Liver (tissue), 9 donors: ENCODE results near the gene OR2C3. TPM values are rescaled to one million over a fixed set of nuclear protein-coding genes. Genes with fewer than 3 reads are reported as not detected.

Source experiments
- DNase-seq: peaks from one replicate; pipeline ENCODE4 v3.0.0-alpha.2; 2017; ENCODE audit warnings: low spot score
- H3K27ac ChIP-seq, 2 donors: one replicate each; pipeline ENCODE4 v1.7.0; 2013; ENCODE audit warnings: inconsistent platforms in 2 of 2, low read length in 2 of 2, control low read depth in 1 of 2, low read depth in 1 of 2, mild to moderate bottlenecking in 1 of 2
- H3K27me3 ChIP-seq, 4 donors: one replicate each; pipeline versions ENCODE4 v1.6.1 to v1.7.0; 2013; ENCODE audit warnings: low read length in 3 of 4, inconsistent platforms in 1 of 4, mild to moderate bottlenecking in 1 of 4, moderate library complexity in 1 of 4; ENCODE audit not compliant: control insufficient read depth in 4 of 4, insufficient read depth in 4 of 4
- H3K36me3 ChIP-seq, 4 donors: one replicate each; pipeline versions ENCODE4 v1.6.1 to v1.7.0; 2013; ENCODE audit warnings: low read length in 3 of 4, mild to moderate bottlenecking in 3 of 4, low read depth in 1 of 4, moderate library complexity in 1 of 4; ENCODE audit not compliant: control insufficient read depth in 4 of 4, insufficient read depth in 3 of 4
- H3K4me1 ChIP-seq, 4 donors: one replicate each; pipeline versions ENCODE4 v1.6.1 to v1.7.0; 2013; ENCODE audit warnings: low read length in 3 of 4, mild to moderate bottlenecking in 3 of 4, moderate library complexity in 1 of 4; ENCODE audit not compliant: control insufficient read depth in 4 of 4, insufficient read depth in 4 of 4
- H3K4me3 ChIP-seq, 3 donors: one replicate each; pipeline versions ENCODE4 v1.6.1 to v1.7.0; 2013; ENCODE audit warnings: low read length in 3 of 3, control low read depth in 1 of 3, low read depth in 1 of 3, mild to moderate bottlenecking in 1 of 3
- H3K9ac ChIP-seq, 2 donors: one replicate each; pipeline ENCODE4 v1.7.0; 2013; ENCODE audit warnings: low read length in 2 of 2, mild to moderate bottlenecking in 2 of 2, moderate library complexity in 2 of 2, control low read depth in 1 of 2, low read depth in 1 of 2
- H3K9me3 ChIP-seq, 4 donors: one replicate each; pipeline versions ENCODE4 v1.6.1 to v1.7.0; 2013; ENCODE audit warnings: low read length in 3 of 4; ENCODE audit not compliant: control insufficient read depth in 4 of 4
- CTCF ChIP-seq: fragments of 150-350 bp; IDR thresholded peaks from 2 replicates; pipeline ENCODE4 v1.5.1; 2017; ENCODE audit warnings: improper control_type of control experiment, low read depth, low read length; ENCODE audit not compliant: missing input control
- EGR1 ChIP-seq, 2 donors: IDR thresholded peaks; 2 replicates each; pipeline ENCODE4 v1.6.1; 2016 to 2018; ENCODE audit warnings: antibody characterized with exemption in 2 of 2, low read depth in 2 of 2
- FOXA1 ChIP-seq: IDR thresholded peaks from 2 replicates; pipeline ENCODE4 v1.6.1; 2016; ENCODE audit warnings: antibody characterized with exemption
- FOXA2 ChIP-seq: IDR thresholded peaks from 2 replicates; pipeline ENCODE4 v1.6.1; 2016; ENCODE audit warnings: antibody characterized with exemption
- GABPA ChIP-seq, 2 donors: IDR thresholded peaks in 1 of 2; conservative IDR thresholded peaks in 1 of 2; 2 replicates each; pipeline ENCODE4 v1.6.1; 2016; ENCODE audit warnings: antibody characterized with exemption in 2 of 2, mild to moderate bottlenecking in 1 of 2, moderate library complexity in 1 of 2
- HNF4A ChIP-seq, 2 donors: conservative IDR thresholded peaks; 2 replicates each; pipeline ENCODE4 v1.6.1; 2016; ENCODE audit warnings: antibody characterized with exemption in 2 of 2, mild to moderate bottlenecking in 2 of 2
- HNF4G ChIP-seq: IDR thresholded peaks from 2 replicates; pipeline ENCODE4 v1.6.1; 2016; ENCODE audit warnings: antibody characterized with exemption
- JUND ChIP-seq, 2 donors: IDR thresholded peaks; 2 replicates each; pipeline ENCODE4 v1.6.1; 2016; ENCODE audit warnings: antibody characterized with exemption in 2 of 2
- MAX ChIP-seq: IDR thresholded peaks from 2 replicates; pipeline ENCODE4 v1.6.1; 2016; ENCODE audit warnings: antibody characterized with exemption
- RXRA ChIP-seq, 2 donors: IDR thresholded peaks; 2 replicates each; pipeline ENCODE4 v1.6.1; 2017 to 2018; ENCODE audit warnings: antibody characterized with exemption in 2 of 2, mild to moderate bottlenecking in 1 of 2
- SP1 ChIP-seq: IDR thresholded peaks from 2 replicates; pipeline ENCODE4 v1.6.1; 2018; ENCODE audit warnings: antibody characterized with exemption, mild to moderate bottlenecking
- TAF1 ChIP-seq: conservative IDR thresholded peaks from 2 replicates; pipeline ENCODE4 v1.6.1; 2016; ENCODE audit warnings: antibody characterized with exemption, mild to moderate bottlenecking
- YY1 ChIP-seq: IDR thresholded peaks from 2 replicates; pipeline ENCODE4 v1.6.1; 2016; ENCODE audit warnings: antibody characterized with exemption, mild to moderate bottlenecking
- ZBTB33 ChIP-seq: IDR thresholded peaks from 2 replicates; pipeline ENCODE4 v1.6.1; 2016; ENCODE audit warnings: antibody characterized with exemption
- WGBS: extraction: QIAGEN DNeasy Blood & Tissue Kit; methylation state at CpG from one replicate; pipeline ENCODE4 v1.1.7; 2013; 5-methylcytosine and 5-hydroxymethylcytosine counted together
- polyA plus RNA-seq, 2 donors: library from polyadenylated mRNA; stranded (reverse) in 1 of 2; unstranded in 1 of 2; fragments of 200-250 nt in 1 of 2; fragments of >200 nt in 1 of 2; fragmentation: Nextera tagmentation in 1 of 2; extraction: Ambion mirVana in 1 of 2; gene quantifications; one replicate each; pipeline versions ENCODE4 v1.2.1 to v1.2.3, GENCODE V29; 2013 to 2015
- total RNA-seq, 2 donors: library from RNA; depleted of rRNA; stranded (reverse); fragments of >200 nt; gene quantifications; one replicate each; pipeline ENCODE4 v1.2.3, GENCODE V29; 2014
- TF ChIP-seq, protein P1 (sequence below): IDR thresholded peaks from 2 replicates; pipeline ENCODE4 v1.6.1; 2016; ENCODE audit warnings: antibody characterized with exemption, mild to moderate bottlenecking
- TF ChIP-seq, protein P2 (sequence below): IDR thresholded peaks from 2 replicates; pipeline ENCODE4 v1.6.1; 2016; ENCODE audit warnings: antibody characterized with exemption
- donor health status: healthy.
- donor health status: healthy.
- donor health status: healthy.
- donor health status: healthy.
- donor health status: healthy.

Gene OR2C3
- total and polyA plus RNA-seq, 4 donors = 0.05 TPM; not detected in 3

DNA sequence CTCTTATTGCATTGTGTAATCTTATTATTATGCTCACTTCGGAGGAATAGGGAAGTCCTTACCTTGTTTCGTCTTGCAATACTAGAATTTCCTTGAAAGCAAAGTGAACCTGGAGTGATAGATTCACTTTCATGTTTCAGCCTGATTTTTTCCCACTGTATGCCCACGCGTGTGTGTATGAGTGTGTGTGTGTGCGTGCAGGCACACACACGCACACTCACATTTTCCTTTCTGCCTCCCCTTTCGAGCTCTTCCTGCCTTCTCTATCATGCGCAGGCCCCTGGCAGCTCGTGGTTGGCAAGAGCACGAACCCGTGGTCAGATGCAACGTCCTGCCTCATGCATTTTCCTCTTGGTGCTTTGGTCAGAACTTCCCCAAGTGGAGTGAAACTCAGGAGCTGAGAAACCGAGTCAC is 12.5 kb upstream of the OR2C3 start, which contains the start of gene GCSAML:
TSS of gene GCSAML (plus strand) at position 366 of the 414 bp plus-strand sequence. CDS start 58 bp downstream, outside the sequence.
- WGBS = 72% methylated on average over 13 of the region's 13 CpGs
- no peaks in the 10 kb centered on the region for H3K36me3 ChIP-seq
- no peaks in the 10 kb centered on the region for H3K4me1 ChIP-seq
- H3K27me3 ChIP-seq = peaks cover 0 to 4% (median 1%) of the 10 kb centered on the region in 4 donors
- H3K9ac ChIP-seq = no peak within 1 kb of the TSS
- no peak for DNase-seq
- H3K4me3 ChIP-seq = no peak within 1 kb of the TSS
- H3K9me3 ChIP-seq = no peaks in the 10 kb centered on the region
- no peak for TF ChIP-seq RXRA (IDR thresholded peaks at IDR 0.05)
- TF ChIP-seq FOXA1 = no peak
- TF ChIP-seq JUND (IDR thresholded peaks at IDR 0.05) = no peak
- TF ChIP-seq FOXA2 = no peak
- no peak for TF ChIP-seq HNF4G
- TF ChIP-seq, protein P1, sequence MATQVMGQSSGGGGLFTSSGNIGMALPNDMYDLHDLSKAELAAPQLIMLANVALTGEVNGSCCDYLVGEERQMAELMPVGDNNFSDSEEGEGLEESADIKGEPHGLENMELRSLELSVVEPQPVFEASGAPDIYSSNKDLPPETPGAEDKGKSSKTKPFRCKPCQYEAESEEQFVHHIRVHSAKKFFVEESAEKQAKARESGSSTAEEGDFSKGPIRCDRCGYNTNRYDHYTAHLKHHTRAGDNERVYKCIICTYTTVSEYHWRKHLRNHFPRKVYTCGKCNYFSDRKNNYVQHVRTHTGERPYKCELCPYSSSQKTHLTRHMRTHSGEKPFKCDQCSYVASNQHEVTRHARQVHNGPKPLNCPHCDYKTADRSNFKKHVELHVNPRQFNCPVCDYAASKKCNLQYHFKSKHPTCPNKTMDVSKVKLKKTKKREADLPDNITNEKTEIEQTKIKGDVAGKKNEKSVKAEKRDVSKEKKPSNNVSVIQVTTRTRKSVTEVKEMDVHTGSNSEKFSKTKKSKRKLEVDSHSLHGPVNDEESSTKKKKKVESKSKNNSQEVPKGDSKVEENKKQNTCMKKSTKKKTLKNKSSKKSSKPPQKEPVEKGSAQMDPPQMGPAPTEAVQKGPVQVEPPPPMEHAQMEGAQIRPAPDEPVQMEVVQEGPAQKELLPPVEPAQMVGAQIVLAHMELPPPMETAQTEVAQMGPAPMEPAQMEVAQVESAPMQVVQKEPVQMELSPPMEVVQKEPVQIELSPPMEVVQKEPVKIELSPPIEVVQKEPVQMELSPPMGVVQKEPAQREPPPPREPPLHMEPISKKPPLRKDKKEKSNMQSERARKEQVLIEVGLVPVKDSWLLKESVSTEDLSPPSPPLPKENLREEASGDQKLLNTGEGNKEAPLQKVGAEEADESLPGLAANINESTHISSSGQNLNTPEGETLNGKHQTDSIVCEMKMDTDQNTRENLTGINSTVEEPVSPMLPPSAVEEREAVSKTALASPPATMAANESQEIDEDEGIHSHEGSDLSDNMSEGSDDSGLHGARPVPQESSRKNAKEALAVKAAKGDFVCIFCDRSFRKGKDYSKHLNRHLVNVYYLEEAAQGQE = no peak
- TF ChIP-seq ZBTB33 = no peak
- no peak for TF ChIP-seq SP1
- no peak for TF ChIP-seq CTCF
- TF ChIP-seq, protein P2, sequence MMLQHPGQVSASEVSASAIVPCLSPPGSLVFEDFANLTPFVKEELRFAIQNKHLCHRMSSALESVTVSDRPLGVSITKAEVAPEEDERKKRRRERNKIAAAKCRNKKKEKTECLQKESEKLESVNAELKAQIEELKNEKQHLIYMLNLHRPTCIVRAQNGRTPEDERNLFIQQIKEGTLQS = no peak
- no peak for TF ChIP-seq EGR1 (IDR thresholded peaks at IDR 0.05; ENCODE audit: low read depth in 2 of 2)
- TF ChIP-seq GABPA (IDR thresholded peaks at IDR 0.05 in 1 of 2, conservative IDR thresholded peaks at IDR 0.05 in 1 of 2) = no peak
- TF ChIP-seq HNF4A (conservative IDR thresholded peaks at IDR 0.05) = no peak
- TF ChIP-seq MAX = no peak
- no peak within 1 kb of the TSS for H3K27ac ChIP-seq

- Histone ChIP-seq H3K4me3 (no peak overlapping the region), H3K9ac (no peak overlapping the region), H3K4me1 (no peaks in the 10 kb centered on the region), H3K9me3 (no peaks in the 10 kb centered on the region), H3K27me3 (peaks cover 0 to 4% (median 1%) of the 10 kb centered on the region in 4 donors), H3K27ac (no peak overlapping the region), H3K36me3 (no peaks in the 10 kb centered on the region)
- WGBS = 49% methylated on average over 5 of the region's 5 CpGs
- no peak for DNase-seq
- TF ChIP-seq ZBTB33 = no peak
- no peak for TF ChIP-seq YY1
- no peak for TF ChIP-seq EGR1 (IDR thresholded peaks at IDR 0.05; ENCODE audit: low read depth in 2 of 2)
- no peak for TF ChIP-seq RXRA (IDR thresholded peaks at IDR 0.05)
- TF ChIP-seq HNF4A (conservative IDR thresholded peaks at IDR 0.05) = no peak
- no peak for TF ChIP-seq TAF1
- TF ChIP-seq CTCF = no peak
- TF ChIP-seq HNF4G = no peak
- TF ChIP-seq SP1 = no peak
Observed at GRCh38 chr1:247548092-247548491, 11.9 kb upstream of the OR2C3 start.
